GM12872 (cell line): ENCODE results near the gene ZNF682.

Experiments used
- TF ChIP-seq, protein P1 (sequence below): IDR thresholded peaks from 3 replicates; pipeline ENCODE4 v1.5.1; 2011; ENCODE audit warnings: low read depth, mild to moderate bottlenecking, low read length, moderate library complexity; ENCODE audit not compliant: insufficient read depth

The ZNF682 gene

DNA sequence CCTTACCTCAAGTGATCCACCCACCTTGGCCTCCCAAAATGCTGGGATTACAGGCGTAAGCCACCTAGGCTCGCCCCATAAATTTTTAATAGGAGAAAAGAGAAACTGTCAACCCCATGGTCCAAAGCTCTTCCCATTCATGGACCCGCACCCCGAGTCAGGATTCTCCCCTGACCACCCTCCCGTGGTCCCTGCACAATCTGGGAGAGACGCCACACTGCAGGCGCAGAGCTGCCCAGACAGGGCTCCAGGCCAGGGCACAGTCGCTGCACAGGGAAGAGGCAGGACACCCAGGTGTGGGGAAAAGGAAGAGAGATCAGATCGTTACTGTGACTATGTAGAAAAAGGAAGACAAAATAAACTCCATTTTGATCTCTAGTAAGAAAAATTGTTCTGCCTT, 84.1 kb downstream of the ZNF682 start:
- TF ChIP-seq, protein P1, sequence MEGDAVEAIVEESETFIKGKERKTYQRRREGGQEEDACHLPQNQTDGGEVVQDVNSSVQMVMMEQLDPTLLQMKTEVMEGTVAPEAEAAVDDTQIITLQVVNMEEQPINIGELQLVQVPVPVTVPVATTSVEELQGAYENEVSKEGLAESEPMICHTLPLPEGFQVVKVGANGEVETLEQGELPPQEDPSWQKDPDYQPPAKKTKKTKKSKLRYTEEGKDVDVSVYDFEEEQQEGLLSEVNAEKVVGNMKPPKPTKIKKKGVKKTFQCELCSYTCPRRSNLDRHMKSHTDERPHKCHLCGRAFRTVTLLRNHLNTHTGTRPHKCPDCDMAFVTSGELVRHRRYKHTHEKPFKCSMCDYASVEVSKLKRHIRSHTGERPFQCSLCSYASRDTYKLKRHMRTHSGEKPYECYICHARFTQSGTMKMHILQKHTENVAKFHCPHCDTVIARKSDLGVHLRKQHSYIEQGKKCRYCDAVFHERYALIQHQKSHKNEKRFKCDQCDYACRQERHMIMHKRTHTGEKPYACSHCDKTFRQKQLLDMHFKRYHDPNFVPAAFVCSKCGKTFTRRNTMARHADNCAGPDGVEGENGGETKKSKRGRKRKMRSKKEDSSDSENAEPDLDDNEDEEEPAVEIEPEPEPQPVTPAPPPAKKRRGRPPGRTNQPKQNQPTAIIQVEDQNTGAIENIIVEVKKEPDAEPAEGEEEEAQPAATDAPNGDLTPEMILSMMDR = no peak
